KOPT-K1 (cell line): ENCODE results near the gene APC.
A peak's percentile ranks its signal among the peaks of the same experiment; 100 is the strongest.
"Not testable (repeated sequence)": the region's sequence is repeated elsewhere in the genome, so short reads cannot be mapped to it uniquely, and the experiment has no call there.

Source experiments
- H3K27ac ChIP-seq: fragments of 200-600 bp; sonication (generic); 2 replicates; pipeline ENCODE4 v1.5.1; 2016; ENCODE audit warnings: antibody characterized with exemption, mild to moderate bottlenecking, low read depth, low read length; ENCODE audit not compliant: poor library complexity, severe bottlenecking
- H3K36me3 ChIP-seq: fragments of 200-600 bp; sonication (generic); 2 replicates; pipeline ENCODE4 v1.5.1; 2017; ENCODE audit warnings: antibody characterized with exemption, mild to moderate bottlenecking, low read length, moderate library complexity; ENCODE audit not compliant: insufficient read depth
- H3K9me3 ChIP-seq: fragments of 200-600 bp; sonication (generic); 2 replicates; pipeline ENCODE4 v1.5.1; 2017; ENCODE audit warnings: antibody characterized with exemption, low read length, mild to moderate bottlenecking; ENCODE audit not compliant: insufficient read depth, poor library complexity, severe bottlenecking

The APC gene

DNA sequence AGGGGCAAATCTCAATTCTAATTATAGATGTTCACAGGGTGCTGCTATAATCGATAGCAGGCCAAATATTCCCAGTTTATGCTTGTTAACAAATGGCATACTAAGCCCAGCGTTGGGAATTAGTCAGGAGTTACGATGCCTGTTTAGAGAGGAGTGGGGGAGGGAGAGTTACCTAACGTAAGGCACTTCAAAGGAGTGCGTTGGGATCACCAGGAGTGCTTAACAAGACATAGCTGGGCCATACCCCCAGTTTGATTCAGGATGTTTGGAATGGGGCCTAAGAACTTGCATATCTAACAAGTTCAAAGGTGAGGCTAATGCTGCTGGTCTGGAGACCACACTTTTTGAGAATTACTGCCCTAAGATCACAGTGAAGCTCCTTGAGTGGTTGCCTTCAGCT is 108.9 kb downstream of the APC start:
- Histone ChIP-seq H3K27ac (no peak overlapping the region), H3K9me3 (no peaks in the 10 kb centered on the region), H3K36me3 (peaks cover 23% of the 10 kb centered on the region; the same call in 1 of the 2 replicates)

DNA sequence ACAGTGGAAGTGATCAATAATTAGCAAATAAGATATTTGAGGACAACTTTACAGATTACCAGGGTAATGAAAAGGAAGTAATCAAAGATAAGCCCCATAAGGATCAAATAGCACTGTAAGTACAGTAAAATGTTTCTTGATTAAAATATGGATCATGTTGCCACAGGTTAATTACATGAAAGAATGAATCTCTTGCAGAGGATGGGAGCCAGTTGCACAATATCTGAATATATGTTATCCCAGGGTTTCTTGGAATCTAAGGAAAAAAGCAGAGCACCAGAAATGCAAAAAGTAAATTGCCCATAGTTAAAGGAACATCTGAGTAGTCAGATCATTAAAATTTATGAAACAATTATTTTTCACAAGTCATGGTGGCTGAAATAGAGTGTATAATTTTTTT is 109.6 kb downstream of the APC start:
- Histone ChIP-seq H3K9me3 (no peaks in the 10 kb centered on the region), H3K27ac (no peak overlapping the region), H3K36me3 (peaks cover 17% of the 10 kb centered on the region; the same call in 1 of the 2 replicates)

DNA sequence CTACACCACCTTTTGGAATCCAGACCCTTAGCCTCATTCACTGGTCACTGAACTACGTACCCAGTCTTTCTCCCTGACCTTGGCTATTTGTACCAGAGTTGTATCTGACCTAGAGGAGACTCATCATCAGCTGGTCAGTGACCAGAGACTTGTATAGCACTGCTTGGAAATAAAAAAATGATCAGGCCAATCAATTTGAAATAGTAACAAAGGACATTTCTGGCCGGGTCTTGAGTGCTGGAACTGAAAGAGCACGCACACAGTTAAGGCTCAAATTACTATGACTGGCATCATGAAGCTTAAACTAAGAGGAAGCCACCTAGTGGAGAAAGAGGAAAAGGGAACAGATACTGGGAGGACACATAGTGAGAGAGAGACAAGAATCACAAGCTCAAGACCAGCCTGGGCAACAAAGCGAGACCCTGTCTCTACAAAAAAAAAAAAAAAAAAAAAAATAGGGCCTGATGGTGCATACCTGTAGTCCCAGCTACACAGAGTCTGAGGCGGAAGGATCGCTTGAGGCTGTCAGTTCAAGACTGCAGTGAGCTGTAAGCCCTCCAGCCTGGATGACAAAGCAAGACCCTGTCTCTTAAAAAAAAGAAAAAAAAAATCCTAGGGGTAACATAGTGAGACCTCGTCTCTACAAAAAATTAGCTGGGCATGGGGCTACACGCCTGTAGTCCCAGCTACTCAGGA is 110.6 kb downstream of the APC start:
- no peaks in the 10 kb centered on the region for H3K9me3 ChIP-seq
- H3K36me3 ChIP-seq, result 0 out of 2 replicates have a peak, but pooled peaks cover 8% of the 10 kb centered on the region
- H3K27ac ChIP-seq, result no peak overlapping the region

DNA sequence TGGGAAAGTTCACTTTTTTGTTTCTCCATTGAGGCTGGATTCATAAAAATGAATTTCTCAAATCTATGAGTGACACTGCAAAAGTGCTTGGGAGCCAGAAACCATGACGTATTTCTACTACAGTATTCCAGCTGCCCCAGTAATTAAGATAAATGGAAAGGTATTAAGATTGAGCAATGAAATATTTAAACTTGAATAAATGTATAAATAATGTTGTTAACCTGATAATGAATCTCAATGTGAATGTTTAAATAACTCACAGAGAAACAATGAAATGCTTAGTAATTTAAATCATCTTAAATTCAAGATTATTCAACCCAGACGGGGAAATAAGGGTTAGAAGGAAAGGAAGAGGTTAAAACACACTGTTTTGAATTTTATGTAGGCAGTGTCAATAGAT is 112.2 kb downstream of the APC start:
- H3K36me3 ChIP-seq, result no peaks in the 10 kb centered on the region
- peaks cover 8% of the 10 kb centered on the region for H3K9me3 ChIP-seq
- no peak overlapping the region for H3K27ac ChIP-seq

GRCh38 chr5:112854651-112855050 is 117.0 kb downstream of the APC start:
- Histone ChIP-seq H3K36me3 (no peaks in the 10 kb centered on the region), H3K27ac (no peak overlapping the region), H3K9me3 (peaks cover 13% of the 10 kb centered on the region)

DNA sequence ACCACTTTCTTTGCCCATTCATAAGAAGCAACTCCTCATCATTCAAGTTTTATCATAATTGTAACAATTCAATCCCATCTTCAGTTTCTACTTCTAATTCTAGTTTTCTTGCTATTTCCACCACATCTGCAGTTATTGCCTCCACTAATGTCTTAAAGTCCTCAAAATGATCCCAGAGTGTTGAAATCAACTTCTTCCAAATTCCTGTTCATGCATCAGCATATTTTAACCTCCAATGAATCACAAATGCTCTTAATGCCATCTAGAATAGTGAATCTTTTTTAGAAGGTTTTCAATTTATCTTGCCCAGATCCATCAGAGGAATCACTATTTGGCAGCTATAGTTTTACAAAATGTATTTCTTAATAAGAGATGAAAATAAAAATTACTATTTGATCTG is 120.2 kb downstream of the APC start:
- Histone ChIP-seq H3K27ac (no peak overlapping the region), H3K36me3 (peaks cover 5% of the 10 kb centered on the region), H3K9me3 (peaks cover 13% of the 10 kb centered on the region)

DNA sequence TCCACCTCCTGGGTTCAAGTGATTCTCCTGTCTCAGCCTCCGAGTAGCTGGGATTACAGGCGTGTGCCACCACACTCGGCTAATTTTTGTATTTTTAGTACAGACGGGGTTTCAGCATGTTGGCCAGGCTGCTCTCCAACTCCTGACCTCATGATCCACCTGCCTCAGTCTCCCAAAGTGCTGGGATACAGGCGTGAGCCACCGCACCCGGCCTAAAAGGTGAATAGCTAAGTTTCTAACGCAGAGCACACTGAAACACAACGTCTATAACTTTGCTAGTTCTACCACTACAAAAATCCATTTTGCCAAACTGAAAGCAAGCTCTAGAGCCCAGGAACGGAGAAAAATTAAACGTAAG is 122.9 kb downstream of the APC start:
- H3K27ac ChIP-seq, result peak overlapping the region; percentile 73
- H3K9me3 ChIP-seq, result not testable (repeated sequence)
- H3K36me3 ChIP-seq, result peaks cover 32% of the 10 kb centered on the region

GRCh38 chr5:112860929-112861637 is 123.4 kb downstream of the APC start, which contains the start of gene SRP19:
SRP19 (plus strand) TSS chr5:112861287; CDS start chr5:112861377, 90 bp downstream.
- peak within 1 kb of the TSS; percentile 73 for H3K27ac ChIP-seq
- no peaks in the 10 kb centered on the region for H3K9me3 ChIP-seq
- H3K36me3 ChIP-seq, result peaks cover 37% of the 10 kb centered on the region

GRCh38 chr5:112861638-112861985 is 123.9 kb downstream of the APC start:
- Histone ChIP-seq H3K9me3 (no peaks in the 10 kb centered on the region), H3K36me3 (peaks cover 42% of the 10 kb centered on the region), H3K27ac (peak overlapping the region; percentile 73)

GRCh38 chr5:112862085-112862484 is 124.4 kb downstream of the APC start:
- peaks cover 47% of the 10 kb centered on the region for H3K36me3 ChIP-seq
- H3K9me3 ChIP-seq, result no peaks in the 10 kb centered on the region
- peak overlapping the region; percentile 73 for H3K27ac ChIP-seq

- Histone ChIP-seq H3K27ac (no peak overlapping the region), H3K36me3 (peaks cover 62% of the 10 kb centered on the region), H3K9me3 (no peaks in the 10 kb centered on the region)
Measured at GRCh38 chr5:112863549-112863948, 125.9 kb downstream of the APC start.

- peaks cover 76% of the 10 kb centered on the region for H3K36me3 ChIP-seq
- no peak overlapping the region for H3K27ac ChIP-seq
- H3K9me3 ChIP-seq, result no peaks in the 10 kb centered on the region
Measured at GRCh38 chr5:112865128-112865527, 127.4 kb downstream of the APC start.

DNA sequence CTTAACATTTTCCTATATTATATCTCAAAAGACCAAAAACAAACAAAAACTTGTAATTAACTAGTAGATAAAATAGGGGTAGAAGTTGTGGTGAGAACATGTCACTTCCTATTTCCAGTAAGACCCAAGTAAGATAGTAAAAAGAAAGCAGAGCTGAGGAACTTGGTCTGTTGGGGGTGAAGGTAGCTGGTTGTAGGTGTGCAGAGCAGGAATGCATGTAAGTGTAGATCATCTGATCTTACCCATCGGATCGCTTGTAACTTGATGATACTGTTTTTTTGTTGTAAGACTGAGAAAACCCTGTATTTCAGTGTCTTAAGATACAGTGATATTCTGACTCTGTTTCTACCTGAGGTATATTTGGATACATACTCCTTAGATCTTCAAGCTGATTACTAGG is 129.1 kb downstream of the APC start:
- H3K27ac ChIP-seq, result no peak overlapping the region

DNA sequence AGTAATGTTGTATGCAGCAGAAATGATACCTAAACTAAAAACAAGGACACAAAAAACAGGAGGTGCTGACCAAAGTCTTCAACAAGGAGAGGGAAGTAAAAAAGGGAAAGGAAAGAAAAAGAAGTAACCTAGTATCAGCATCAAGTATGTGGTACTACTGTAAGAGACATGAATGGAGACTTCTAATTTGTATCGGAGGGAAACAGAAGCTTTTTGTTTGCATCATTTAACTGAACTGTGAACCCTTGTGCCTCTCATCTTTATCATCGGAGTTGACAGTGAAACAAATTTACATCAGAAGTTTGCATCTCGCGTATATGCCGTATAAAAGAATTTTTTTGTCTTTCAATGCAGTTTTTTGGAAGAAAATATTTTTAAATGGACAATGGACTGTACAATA is 129.7 kb downstream of the APC start:
- H3K27ac ChIP-seq, result no peak overlapping the region
- H3K9me3 ChIP-seq, result no peaks in the 10 kb centered on the region
- H3K36me3 ChIP-seq, result peaks cover 98% of the 10 kb centered on the region

More for the DNA sequence above, 129.1 kb downstream of the APC start:
- Histone ChIP-seq H3K36me3 (peaks cover 92% of the 10 kb centered on the region), H3K9me3 (no peaks in the 10 kb centered on the region)

GRCh38 chr5:112869948-112870347 is 132.3 kb downstream of the APC start:
- H3K27ac ChIP-seq, result peak overlapping the region; percentile 30
- H3K9me3 ChIP-seq, result no peaks in the 10 kb centered on the region
- peaks cover 97% of the 10 kb centered on the region for H3K36me3 ChIP-seq

DNA sequence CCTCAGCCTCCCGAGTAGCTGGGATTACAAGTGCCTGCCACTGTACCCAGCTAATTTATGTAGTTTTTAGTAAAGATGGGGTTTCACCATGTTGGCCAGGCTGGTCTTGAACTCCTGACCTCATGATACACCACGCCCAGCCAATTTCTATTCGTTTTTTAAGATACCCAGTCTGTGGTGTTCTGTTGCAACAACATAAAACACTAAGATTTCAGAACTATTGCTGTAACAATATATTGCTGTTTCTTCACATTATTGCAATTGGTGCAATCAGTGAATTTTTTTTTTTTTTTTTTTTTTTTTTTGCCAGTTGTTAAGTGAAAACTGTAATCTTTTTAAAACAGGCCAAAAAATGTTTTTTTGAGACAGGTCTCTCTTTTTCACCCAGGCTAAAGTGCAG is 133.3 kb downstream of the APC start:
- peaks cover 97% of the 10 kb centered on the region for H3K36me3 ChIP-seq
- no peak overlapping the region for H3K27ac ChIP-seq
- H3K9me3 ChIP-seq, result no peaks in the 10 kb centered on the region
